Measurements from ENCODE around the gene AP2A1.

The AP2A1 gene

DNA sequence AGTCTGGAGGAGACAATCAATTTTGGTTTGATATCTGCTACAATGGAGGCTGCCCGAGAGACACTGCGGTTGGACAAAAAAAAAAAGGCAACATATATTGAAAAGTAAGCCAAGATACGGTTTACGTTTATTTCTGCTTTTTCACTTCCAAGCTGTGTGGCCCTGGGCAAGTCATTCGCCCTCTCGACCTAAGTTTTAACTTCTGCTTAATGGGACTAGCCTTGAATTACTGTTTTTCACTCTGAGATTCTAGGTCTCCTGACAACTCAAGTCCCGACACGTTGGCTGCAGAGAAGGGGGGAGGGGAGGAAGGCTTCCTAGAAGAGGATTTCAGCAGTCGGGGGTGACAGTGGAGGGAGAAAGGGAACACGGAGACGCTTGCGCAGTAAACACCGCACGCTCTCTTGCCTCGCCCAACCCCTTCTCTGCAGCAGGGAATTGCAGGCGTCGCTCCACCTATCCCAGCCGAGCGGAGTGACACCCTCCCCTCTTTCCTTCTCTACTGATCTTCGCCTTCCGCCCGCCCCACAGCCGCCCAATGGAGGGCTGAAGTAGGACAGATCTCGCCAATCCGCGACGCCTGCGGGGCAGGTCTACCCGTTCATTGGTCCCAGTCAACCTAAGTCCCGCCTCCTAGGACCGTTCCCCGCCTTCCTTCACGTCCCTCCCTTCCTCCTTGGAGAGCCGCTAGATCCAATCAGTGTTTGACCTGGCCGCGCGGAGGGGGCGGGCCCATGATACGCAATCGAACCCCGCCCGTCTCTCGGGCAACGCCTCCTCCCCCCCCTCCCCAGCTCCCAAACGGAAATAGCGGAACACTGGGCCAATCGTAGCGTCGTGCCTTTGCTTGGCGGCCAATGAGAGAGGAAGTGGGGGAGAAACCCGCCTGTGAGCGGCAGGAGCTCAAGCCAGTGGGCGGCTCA, 533 bp upstream of the AP2A1 start:
- peak; percentile 100 for DNase-seq

DNA sequence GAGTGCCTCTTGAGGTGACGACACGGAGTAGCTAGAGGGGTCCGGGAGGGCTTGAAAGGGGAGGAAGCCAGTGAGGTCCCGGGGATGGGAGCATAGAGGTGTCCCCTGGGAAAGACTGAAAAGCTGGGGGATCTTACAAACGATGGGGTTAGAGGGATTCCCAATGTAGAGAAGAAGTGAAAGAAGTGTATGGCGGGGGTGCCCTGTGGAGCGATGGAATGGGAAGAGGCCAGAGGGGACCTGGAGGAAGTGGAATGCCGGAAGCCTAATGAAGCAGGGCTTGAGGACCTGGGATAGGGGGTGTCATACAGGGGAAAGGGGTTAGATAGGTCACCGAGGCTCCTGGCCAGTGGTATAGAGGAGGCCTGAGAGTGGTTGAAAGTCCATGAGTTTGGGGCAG, 580 bp downstream of the AP2A1 start:
- no peak for DNase-seq

DNA sequence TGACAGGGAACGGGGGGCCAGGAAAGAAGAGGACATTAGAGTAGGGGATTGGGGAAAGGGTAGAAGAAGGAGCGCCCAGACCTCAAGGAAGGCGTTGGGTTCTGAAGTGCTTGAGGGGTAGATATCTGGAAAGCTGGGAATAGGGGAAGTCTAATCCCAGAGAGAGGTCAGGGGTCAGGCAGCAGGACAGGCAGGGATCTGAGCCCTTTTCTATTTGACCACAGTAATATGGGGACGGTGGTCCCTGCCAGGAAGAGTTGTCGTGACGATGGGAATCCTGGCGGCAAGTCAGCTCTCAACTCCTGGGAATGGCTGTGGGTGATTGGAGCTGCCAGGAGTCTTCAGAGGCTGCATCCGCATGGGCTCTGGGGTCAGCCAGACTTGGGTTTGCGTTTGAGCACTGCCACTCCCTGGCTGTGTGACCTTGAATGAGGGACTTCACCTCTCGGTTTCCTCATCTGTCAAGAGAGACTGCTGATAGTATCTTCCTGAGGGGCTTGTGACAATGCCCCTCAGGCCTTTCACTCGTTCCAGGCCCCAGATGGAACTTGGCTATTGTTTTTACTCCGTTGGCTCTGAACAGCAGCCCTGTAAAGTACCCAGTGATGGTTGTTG, 1.3 kb downstream of the AP2A1 start:
- DNase-seq = no peak

GRCh38 chr19:49770529-49770928, 3.7 kb downstream of the AP2A1 start:
- DNase-seq = no peak

DNA sequence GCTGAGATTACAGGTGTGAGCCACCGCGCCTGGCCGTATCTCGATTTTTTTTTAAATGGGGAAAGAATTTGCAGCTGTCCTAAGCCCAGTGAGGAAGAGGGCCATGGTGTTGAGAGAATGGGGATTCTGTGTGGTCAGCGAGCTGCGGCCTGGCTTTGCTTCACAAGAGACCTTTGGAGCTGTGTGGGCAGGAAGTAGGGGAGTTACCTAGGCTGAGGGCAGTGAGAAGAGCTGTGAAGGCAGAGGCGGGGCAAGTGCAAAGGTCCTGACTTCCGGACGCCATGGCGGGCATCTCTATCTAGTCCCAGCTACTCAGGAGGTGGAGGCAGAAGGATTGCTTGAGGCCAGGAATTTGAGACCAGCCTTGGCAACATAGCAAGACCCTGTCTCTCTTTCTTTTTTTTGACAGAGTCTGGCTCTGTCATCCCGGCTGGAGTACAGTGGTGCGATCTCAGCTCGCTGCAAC, 4.9 kb downstream of the AP2A1 start:
- DNase-seq = no peak

GRCh38 chr19:49772850-49773432, 6.1 kb downstream of the AP2A1 start:
- DNase-seq = no peak

- no peak for DNase-seq
Measured at GRCh38 chr19:49773663-49774350, 7.0 kb downstream of the AP2A1 start.

DNA sequence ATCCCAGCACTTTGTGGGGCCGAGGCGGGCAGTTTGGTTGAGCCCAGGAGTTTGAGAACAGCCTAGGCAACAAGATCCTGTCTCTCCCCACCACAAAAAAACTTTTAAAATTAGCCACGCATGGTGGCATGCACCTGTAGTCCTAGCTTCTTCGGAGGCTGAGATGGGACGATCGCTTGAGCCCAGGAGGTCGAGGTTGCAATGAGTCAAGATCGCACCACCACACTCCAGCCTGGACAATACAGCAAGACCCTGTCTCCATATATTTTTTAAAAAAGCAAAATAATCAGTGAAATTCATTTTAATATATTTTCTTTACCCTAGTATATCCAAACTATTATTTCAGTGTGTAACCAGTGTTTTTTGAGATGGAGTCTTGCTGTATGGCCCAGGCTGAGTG, 8.2 kb downstream of the AP2A1 start:
- no peak for DNase-seq

GRCh38 chr19:49775742-49776370, 9.1 kb downstream of the AP2A1 start:
- DNase-seq = no peak

GRCh38 chr19:49776371-49776764, 9.6 kb downstream of the AP2A1 start:
- DNase-seq = no peak

- DNase-seq = no peak
Measured at GRCh38 chr19:49779731-49780555, 13.1 kb downstream of the AP2A1 start.

DNA sequence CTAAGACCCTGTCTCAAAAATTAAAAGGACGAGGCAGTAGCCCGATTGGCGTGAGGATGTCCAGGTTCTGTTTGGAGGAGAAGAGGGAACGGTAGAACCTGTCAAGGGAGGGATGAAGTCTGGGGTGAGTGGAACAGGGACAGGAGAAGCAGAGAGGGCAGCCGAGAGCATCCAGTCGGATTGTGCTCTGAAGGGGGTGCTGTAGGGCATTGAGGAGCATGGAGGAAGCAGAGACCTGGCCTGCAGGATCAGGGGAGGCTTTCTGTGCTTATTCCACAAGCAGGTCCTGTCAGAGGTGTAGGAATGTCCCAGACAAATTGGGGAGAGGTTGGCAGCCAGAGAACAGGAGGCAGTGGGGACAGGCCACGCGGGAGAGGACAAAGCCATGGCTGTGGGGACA, 14.1 kb downstream of the AP2A1 start:
- DNase-seq = no peak

GRCh38 chr19:49781394-49781793, 14.6 kb downstream of the AP2A1 start:
- no peak for DNase-seq

DNA sequence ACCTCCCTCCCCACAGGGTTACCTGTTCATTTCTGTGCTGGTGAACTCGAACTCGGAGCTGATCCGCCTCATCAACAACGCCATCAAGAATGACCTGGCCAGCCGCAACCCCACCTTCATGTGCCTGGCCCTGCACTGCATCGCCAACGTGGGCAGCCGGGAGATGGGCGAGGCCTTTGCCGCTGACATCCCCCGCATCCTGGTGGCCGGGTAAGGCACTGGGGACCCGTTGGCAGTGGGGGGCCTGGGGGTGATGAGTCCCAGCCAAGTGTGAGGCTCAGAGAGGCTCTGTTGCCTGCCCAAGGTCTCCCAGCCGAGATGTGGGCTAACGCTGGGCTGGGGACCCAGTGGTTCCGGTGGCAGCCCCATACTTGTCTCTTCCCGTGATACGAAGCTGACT, 15.7 kb downstream of the AP2A1 start:
- DNase-seq = no peak

GRCh38 chr19:49786376-49786820, 19.6 kb downstream of the AP2A1 start:
- no peak for DNase-seq

GRCh38 chr19:49787746-49788145, 20.9 kb downstream of the AP2A1 start:
- DNase-seq = no peak

GRCh38 chr19:49788857-49789256, 22.1 kb downstream of the AP2A1 start:
- DNase-seq = no peak

- no peak for DNase-seq
Measured at GRCh38 chr19:49790866-49791265, 24.1 kb downstream of the AP2A1 start.

DNA sequence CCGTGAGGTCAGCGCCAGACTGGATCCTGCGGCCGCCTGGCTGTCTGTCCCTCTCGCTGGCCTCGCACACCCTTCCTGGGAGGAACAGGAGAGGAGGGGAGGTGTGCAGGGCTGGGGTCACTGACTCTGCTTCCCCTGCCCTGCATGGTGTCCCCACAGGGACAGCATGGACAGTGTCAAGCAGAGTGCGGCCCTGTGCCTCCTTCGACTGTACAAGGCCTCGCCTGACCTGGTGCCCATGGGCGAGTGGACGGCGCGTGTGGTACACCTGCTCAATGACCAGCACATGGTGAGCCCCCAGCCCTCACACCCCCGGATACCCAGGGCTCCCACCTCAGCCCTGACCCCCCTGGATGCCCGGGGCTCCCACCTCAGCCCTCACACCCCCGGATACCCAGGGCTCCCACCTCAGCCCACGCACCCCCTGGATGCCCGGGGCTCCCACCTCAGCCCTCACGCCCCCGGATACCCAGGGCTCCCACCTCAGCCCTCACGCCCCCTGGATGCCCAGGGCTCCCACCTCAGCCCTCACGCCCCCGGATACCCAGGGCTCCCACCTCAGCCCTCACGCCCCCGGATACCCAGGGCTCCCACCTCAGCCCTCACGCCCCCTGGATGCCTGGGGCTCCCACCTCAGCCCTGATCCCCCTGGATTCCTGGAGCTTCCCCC, 25.1 kb downstream of the AP2A1 start:
- DNase-seq = no peak

DNA sequence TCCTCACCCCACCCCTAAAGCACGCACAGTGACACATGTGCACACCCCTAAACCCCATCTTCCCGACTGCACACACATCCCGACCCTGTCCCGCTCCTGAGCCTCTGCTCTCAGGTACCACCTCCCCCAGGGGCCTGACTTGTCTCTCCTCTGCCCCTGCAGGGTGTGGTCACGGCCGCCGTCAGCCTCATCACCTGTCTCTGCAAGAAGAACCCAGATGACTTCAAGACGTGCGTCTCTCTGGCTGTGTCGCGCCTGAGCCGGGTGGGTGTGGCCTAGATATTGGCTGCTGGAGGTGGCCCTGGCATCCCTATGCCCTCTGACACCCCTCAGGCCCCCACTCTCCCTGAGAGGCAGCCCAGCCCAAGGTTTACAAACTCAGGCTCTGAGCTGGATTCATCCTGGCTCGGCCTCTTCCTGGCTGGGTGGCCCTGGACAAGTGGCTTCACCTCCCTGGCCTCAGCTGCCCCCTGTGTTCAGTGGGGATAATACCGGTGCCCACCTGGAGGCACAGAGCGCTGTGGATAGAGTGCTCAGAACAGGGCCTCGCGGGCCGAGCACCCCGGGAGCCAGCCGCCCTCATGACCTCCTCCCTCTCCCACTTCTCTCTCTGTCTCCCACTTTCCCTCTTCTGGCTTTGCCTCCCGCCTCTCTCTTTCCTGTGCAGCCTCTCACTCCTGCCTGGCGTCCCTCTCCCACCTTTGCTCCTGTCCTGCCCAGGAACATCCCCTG, 26.2 kb downstream of the AP2A1 start:
- no peak for DNase-seq

GRCh38 chr19:49793561-49793840, 26.7 kb downstream of the AP2A1 start:
- DNase-seq = no peak

All from NCI-H1694 (cell line).